K562 (cell line): Measurements from ENCODE around the gene TAL1. TPM values are rescaled to one million over a fixed set of nuclear protein-coding genes. Genes with fewer than 3 reads are reported as not detected.

ENCODE experiments used
- ATAC-seq: fragments of 200-7000 bp; cut with Tn5 transposase; 3 replicates; pipeline ENCODE4 v1.9.1; 2020; ENCODE audit warnings: moderate library complexity
- BruUV-seq: library from RNA; stranded (reverse); fragments of 400-500 nt; replicated peaks from 2 replicates; lab custom pipeline; 2021; lab: Mats Ljungman, UMichigan
- CTCF ChIA-PET: fragments of 300-600 bp; formaldehyde crosslinking; extraction: SDS; loops from one replicate; lab custom pipeline; 2021; ENCODE audit warnings: low intra/inter-chr PET ratio; lab: Yijun Ruan, JAX
- POLR2A ChIA-PET: fragments of 300-600, 350-650 bp; sonication (Branson Sonifier 250); formaldehyde crosslinking; extraction: SDS; loops from one replicate; lab custom pipeline; 2021; ENCODE audit warnings: antibody characterized with exemption, inconsistent platforms; lab: Yijun Ruan, JAX
- DNase-seq, 4 experiments: peaks; one replicate each; pipeline versions ENCODE4 v3.0.0 to v3.0.0-alpha.2; 2011 to 2018; ENCODE audit warnings: low spot score in 3 of 4, mixed read lengths in 3 of 4; ENCODE audit errors: extremely low read depth in 1 of 4
- FAIRE-seq: peaks from 2 replicates; lab custom pipeline; 2011; peaks lifted over from hg19 to GRCh38; lab: Jason Lieb, UNC
- H2AFZ ChIP-seq: 2 replicates; pipeline ENCODE4 v1.6.0; 2011; ENCODE audit warnings: low read depth, low read length, control low read depth, inconsistent platforms
- H3K27ac ChIP-seq: fragments of 200-600 bp; 3 replicates; pipeline ENCODE4 v1.8.0; 2011; ENCODE audit warnings: low read depth, mild to moderate bottlenecking, control low read depth, inconsistent platforms, low read length, moderate library complexity, mixed read lengths; ENCODE audit errors: extremely low read depth
- H3K27me3 ChIP-seq, 2 experiments: fragments of 300-600 bp in 1 of 2; 2 replicates in 1 of 2; 3 replicates in 1 of 2; pipeline versions ENCODE4 v1.6.0 to v1.8.0; 2011; ENCODE audit warnings: inconsistent platforms in 2 of 2, low read length in 2 of 2, mild to moderate bottlenecking in 1 of 2, mixed read lengths in 1 of 2, moderate library complexity in 1 of 2; ENCODE audit not compliant: control insufficient read depth in 2 of 2, insufficient read depth in 2 of 2
- H3K36me3 ChIP-seq: fragments of 300-600 bp; 3 replicates; pipeline ENCODE4 v1.8.0; 2011; ENCODE audit warnings: mild to moderate bottlenecking, low read length, inconsistent platforms; ENCODE audit not compliant: control insufficient read depth, insufficient read depth
- H3K4me1 ChIP-seq, 2 experiments: fragments of 200-600 bp in 1 of 2; replicated peaks in 1 of 2; 2 replicates in 1 of 2; 3 replicates in 1 of 2; pipeline versions ENCODE4 v1.5.1 to v1.8.0; 2011; ENCODE audit warnings: inconsistent platforms in 2 of 2, low read length in 2 of 2, mild to moderate bottlenecking in 1 of 2, mixed read lengths in 1 of 2, moderate library complexity in 1 of 2; ENCODE audit not compliant: control insufficient read depth in 2 of 2, insufficient read depth in 2 of 2
- H3K4me2 ChIP-seq: 2 replicates; pipeline ENCODE4 v1.6.1; 2011; ENCODE audit warnings: low read length, control low read depth, inconsistent platforms, mixed read lengths; ENCODE audit not compliant: insufficient read depth
- H3K4me3 ChIP-seq: fragments of 200-600 bp; sonication (generic), shearing (Covaris generic); 2 replicates; pipeline ENCODE4 v1.5.1; 2016; ENCODE audit warnings: control low read depth, inconsistent platforms
- H3K79me2 ChIP-seq: fragments of 200-600 bp; 3 replicates; pipeline ENCODE4 v1.8.0; 2011; ENCODE audit warnings: low read length, inconsistent platforms; ENCODE audit not compliant: control insufficient read depth, insufficient read depth
- H3K9ac ChIP-seq, 2 experiments: 2 replicates each; pipeline versions ENCODE4 v1.6.0 to v1.6.1; 2011; ENCODE audit warnings: low read depth in 2 of 2, low read length in 2 of 2, control low read depth in 1 of 2, inconsistent platforms in 1 of 2, mild to moderate bottlenecking in 1 of 2, mixed read lengths in 1 of 2; ENCODE audit not compliant: insufficient read depth in 1 of 2
- H3K9me1 ChIP-seq: one replicate; pipeline ENCODE4 v1.6.0; 2011; ENCODE audit warnings: inconsistent platforms, mild to moderate bottlenecking, low read length, moderate library complexity; ENCODE audit not compliant: control insufficient read depth, insufficient read depth
- H3K9me3 ChIP-seq: replicated peaks from 2 replicates; pipeline ENCODE4 v1.5.1; 2011; ENCODE audit warnings: low read depth, low read length, inconsistent platforms; ENCODE audit not compliant: control insufficient read depth, insufficient read depth
- H4K20me1 ChIP-seq: replicated peaks from 2 replicates; pipeline ENCODE4 v1.6.1; 2011; ENCODE audit warnings: low read length, inconsistent platforms, mixed read lengths; ENCODE audit not compliant: control insufficient read depth, insufficient read depth
- OTX1 ChIP-seq: fragments of 450-650 bp; formaldehyde crosslinking; IDR thresholded peaks from 2 replicates; pipeline ENCODE4 v1.4.0; 2022; ENCODE audit warnings: mild to moderate bottlenecking
- RFX5 ChIP-seq: IDR thresholded peaks from 2 replicates; pipeline ENCODE4 v1.6.1; 2011; ENCODE audit warnings: low read depth, mild to moderate bottlenecking, improper control_type of control experiment, low read length
- ZNF24 ChIP-seq: fragments of 450-650 bp; IDR thresholded peaks from 2 replicates; pipeline ENCODE4 v1.6.1; 2016
- WGBS: fragments of 100-300 bp; shearing (Covaris generic); methylation state at CpG from one replicate; pipeline ENCODE4 v1.1.6; 2016; ENCODE audit warnings: low coverage, mixed read lengths; ENCODE audit not compliant: insufficient coverage; ENCODE audit errors: missing lambda C conversion rate; 5-methylcytosine and 5-hydroxymethylcytosine counted together
- in situ Hi-C: fragments of 300-500 bp; cut with MboI; formaldehyde crosslinking; loops from 4 replicates; pipeline ENCODE4 v1.15.0; 2018; ENCODE audit warnings: inconsistent platforms, mixed read lengths
- intact Hi-C: fragments of 100-400 bp; cut with micrococcal nuclease; formaldehyde crosslinking; loops from 2 replicates; pipeline ENCODE4 v1.14.2; 2022
- polyA plus RNA-seq, 8 experiments: library from polyadenylated mRNA; depleted of rRNA in 4 of 8; stranded (reverse) in 5 of 8; unstranded in 3 of 8; fragments of >200 nt; fragmentation: Nextera tagmentation in 2 of 8; fragmentation: Illumina TruSeq in 1 of 8; extraction: Ambion mirVana in 2 of 8; extraction: Trizol in 1 of 8; gene quantifications; 2 replicates each; pipeline versions ENCODE4 v1.2.1 to v1.2.3, GENCODE V29; 2011 to 2014; ENCODE audit warnings: inconsistent platforms in 1 of 8, missing spikeins in 1 of 8
- total RNA-seq, 7 experiments: library from RNA; depleted of rRNA in 6 of 7; stranded (reverse); fragments of >200 nt in 6 of 7; fragmentation: Illumina TruSeq in 2 of 7; extraction: Trizol in 2 of 7; gene quantifications; 2 replicates each; pipeline versions ENCODE4 v1.2.1 to v1.2.3, GENCODE V29; 2011 to 2021; ENCODE audit warnings: low replicate concordance in 1 of 7
- TF ChIP-seq, protein P1 (sequence below): fragments of 450-650 bp; formaldehyde crosslinking; IDR thresholded peaks from 2 replicates; pipeline ENCODE4 v1.4.0; 2022; ENCODE audit warnings: missing genetic modification characterization
- TF ChIP-seq, protein P2 (sequence below): fragments of 450-650 bp; formaldehyde crosslinking; IDR thresholded peaks from 2 replicates; pipeline ENCODE4 v1.4.0; 2020; ENCODE audit warnings: mild to moderate bottlenecking, moderate library complexity
- TF ChIP-seq, protein P3 (sequence below): fragments of 450-650 bp; formaldehyde crosslinking; conservative IDR thresholded peaks from 2 replicates; pipeline ENCODE4 v1.4.0; 2022; ENCODE audit warnings: mild to moderate bottlenecking, missing genetic modification characterization

Gene TAL1
- total and polyA plus RNA-seq, 9 of the 15 experiments (the other 6 are each of a cell fraction or from before 2014, with no cell fraction given): 18.5 to 106 (median 59.7) TPM

DNA sequence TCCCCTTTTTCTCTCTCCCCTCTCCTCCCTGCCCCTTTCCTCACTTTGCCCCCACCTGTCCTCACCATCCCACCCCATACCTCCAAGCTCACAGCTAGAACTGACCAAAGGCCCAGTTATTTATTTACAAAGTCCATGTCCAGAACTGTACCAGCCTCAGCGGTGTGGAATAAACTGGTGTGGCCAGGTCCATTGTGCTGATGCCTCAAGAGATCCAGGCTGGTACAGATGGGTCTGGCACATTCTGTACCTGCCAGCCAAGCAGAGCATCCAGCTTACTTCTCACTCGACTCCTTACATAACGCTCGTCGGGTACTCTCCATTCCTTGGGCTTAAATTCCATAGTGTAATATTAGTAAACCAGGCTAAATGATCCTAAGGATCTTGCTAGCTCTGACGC is 54.0 kb downstream of the TAL1 start:
- Histone ChIP-seq H3K9me3 (no peaks in the 10 kb centered on the region), H2AFZ (peak overlapping the region; percentile 77; the same call in 1 of the 2 replicates), H3K27me3 (peaks cover 4 to 5% of the 10 kb centered on the region in 2 experiments; a peak in 3 of 5 replicates), H3K4me2 (peak overlapping the region; percentile 86; the same call in 1 of the 2 replicates), H3K4me3 (no peak overlapping the region), H3K9me1 (no peaks in the 10 kb centered on the region), H4K20me1 (no peaks in the 10 kb centered on the region), H3K9ac (no peak overlapping the region), H3K36me3 (no peaks in the 10 kb centered on the region), H3K4me1 (peaks cover 39 to 44% of the 10 kb centered on the region in 2 experiments), H3K79me2 (peaks cover 8% of the 10 kb centered on the region; the same call in 2 of the 3 replicates), H3K27ac (no peak overlapping the region)
- no TSS peak for BruUV-seq
- intact Hi-C loops: loop anchor here (5.0 to 10.0 kb wide), 4 partner anchors 73 to 534 kb away; no protein-coding TSS in a partner anchor
- ChIA-PET CTCF (interaction anchor here (2.0 to 3.2 kb wide), 2 partner anchors 227 to 245 kb away, joined by 4 to 23 read pairs; no protein-coding TSS in a partner anchor), POLR2A (interaction anchor here (1.1 to 7.1 kb wide), 6 partner anchors 16 to 102 kb away, joined by 3 to 65 read pairs (median 6); no protein-coding TSS in a partner anchor)
- 47% methylated on average over 6 of the region's 6 CpGs for WGBS
- TF ChIP-seq RFX5: no peak
- ATAC-seq: no peak
- no peak for DNase-seq
- in situ Hi-C loops: loop anchor here (10.0 kb wide), 1 partner anchor 247 kb away; no protein-coding TSS in a partner anchor
- no peak for FAIRE-seq

DNA sequence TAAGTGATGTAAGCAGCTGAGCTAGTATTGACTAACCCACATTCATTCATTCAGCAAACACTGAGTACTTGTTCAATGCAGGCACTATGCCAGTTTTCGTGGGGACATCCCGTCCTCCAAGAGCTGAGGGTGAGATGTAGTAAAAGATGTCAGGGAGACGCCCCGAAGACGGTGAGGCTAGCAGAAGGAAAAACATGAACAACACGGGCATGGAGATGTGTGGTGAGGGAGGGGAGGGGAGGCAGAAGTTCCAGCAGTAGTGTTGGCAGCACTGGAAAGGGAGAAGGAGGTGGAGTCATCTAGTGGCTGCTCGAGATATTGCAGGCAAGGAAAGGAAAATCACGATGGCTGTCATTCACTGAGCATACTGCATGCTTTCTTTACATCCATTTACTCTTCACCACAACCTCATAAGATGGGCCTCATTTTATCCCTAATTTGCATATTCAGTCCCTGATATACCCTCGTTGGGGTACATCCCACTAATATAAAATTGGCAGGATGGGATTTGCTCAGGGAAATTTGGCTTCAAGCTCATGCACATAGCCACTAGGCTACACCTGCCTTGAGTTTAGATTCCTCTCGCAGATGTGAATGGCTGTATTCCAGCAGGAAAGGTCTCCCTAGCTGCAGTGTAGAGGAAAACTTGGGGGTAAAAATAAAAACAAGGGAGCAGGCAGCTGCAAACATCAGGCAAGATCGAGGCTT is 56.6 kb downstream of the TAL1 start:
- Histone ChIP-seq H4K20me1 (no peaks in the 10 kb centered on the region), H3K79me2 (peaks cover 8% of the 10 kb centered on the region; the same call in 2 of the 3 replicates), H3K36me3 (no peaks in the 10 kb centered on the region), H3K27ac (no peak overlapping the region), H3K9me1 (no peaks in the 10 kb centered on the region), H3K9ac (no peak overlapping the region), H3K27me3 (peaks cover 4 to 5% of the 10 kb centered on the region in 2 experiments; a peak in 4 of 5 replicates), H3K4me2 (peak overlapping the region; percentile 45; the same call in 1 of the 2 replicates), H3K4me3 (no peak overlapping the region), H3K9me3 (no peaks in the 10 kb centered on the region), H2AFZ (0 out of 2 replicates have a peak overlapping the region, but pooled peaks have one; percentile 18), H3K4me1 (peaks cover 16 to 17% of the 10 kb centered on the region in 2 experiments)
- FAIRE-seq: peak; percentile 89
- POLR2A ChIA-PET: interaction anchor here (1.0 to 1.5 kb wide), 2 partner anchors 17 to 98 kb away, joined by 3 read pairs; no protein-coding TSS in a partner anchor
- DNase-seq: peak; percentile 82 to 86 (median 82)
- peak; percentile 58 for ATAC-seq
- 7% methylated on average over 11 of the region's 11 CpGs for WGBS
- intact Hi-C loops (loop anchor here (5.0 to 10.0 kb wide), 4 partner anchors 71 to 537 kb away; no protein-coding TSS in a partner anchor), in situ Hi-C loops (loop anchor here (10.0 kb wide), 1 partner anchor 249 kb away; no protein-coding TSS in a partner anchor)
- BruUV-seq: no TSS peak
- CTCF ChIA-PET: interaction anchor here (0.9 to 1.3 kb wide), 2 partner anchors 88 to 440 kb away, joined by 3 to 4 read pairs; no protein-coding TSS in a partner anchor
- TF ChIP-seq, protein P1, sequence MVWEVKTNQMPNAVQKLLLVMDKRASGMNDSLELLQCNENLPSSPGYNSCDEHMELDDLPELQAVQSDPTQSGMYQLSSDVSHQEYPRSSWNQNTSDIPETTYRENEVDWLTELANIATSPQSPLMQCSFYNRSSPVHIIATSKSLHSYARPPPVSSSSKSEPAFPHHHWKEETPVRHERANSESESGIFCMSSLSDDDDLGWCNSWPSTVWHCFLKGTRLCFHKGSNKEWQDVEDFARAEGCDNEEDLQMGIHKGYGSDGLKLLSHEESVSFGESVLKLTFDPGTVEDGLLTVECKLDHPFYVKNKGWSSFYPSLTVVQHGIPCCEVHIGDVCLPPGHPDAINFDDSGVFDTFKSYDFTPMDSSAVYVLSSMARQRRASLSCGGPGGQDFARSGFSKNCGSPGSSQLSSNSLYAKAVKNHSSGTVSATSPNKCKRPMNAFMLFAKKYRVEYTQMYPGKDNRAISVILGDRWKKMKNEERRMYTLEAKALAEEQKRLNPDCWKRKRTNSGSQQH: peak; percentile 70; the same call in 1 of the 2 replicates
- TF ChIP-seq ZNF24 (peak; percentile 82), OTX1 (CRISPR knock-in tag) (peak; percentile 86)
- TF ChIP-seq, protein P2, sequence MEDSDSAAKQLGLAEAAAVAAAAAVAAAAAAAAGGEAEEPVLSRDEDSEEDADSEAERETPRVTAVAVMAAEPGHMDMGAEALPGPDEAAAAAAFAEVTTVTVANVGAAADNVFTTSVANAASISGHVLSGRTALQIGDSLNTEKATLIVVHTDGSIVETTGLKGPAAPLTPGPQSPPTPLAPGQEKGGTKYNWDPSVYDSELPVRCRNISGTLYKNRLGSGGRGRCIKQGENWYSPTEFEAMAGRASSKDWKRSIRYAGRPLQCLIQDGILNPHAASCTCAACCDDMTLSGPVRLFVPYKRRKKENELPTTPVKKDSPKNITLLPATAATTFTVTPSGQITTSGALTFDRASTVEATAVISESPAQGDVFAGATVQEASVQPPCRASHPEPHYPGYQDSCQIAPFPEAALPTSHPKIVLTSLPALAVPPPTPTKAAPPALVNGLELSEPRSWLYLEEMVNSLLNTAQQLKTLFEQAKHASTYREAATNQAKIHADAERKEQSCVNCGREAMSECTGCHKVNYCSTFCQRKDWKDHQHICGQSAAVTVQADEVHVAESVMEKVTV: 0 out of 2 replicates have a peak, but pooled peaks have one; percentile 26
- TF ChIP-seq, protein P3, sequence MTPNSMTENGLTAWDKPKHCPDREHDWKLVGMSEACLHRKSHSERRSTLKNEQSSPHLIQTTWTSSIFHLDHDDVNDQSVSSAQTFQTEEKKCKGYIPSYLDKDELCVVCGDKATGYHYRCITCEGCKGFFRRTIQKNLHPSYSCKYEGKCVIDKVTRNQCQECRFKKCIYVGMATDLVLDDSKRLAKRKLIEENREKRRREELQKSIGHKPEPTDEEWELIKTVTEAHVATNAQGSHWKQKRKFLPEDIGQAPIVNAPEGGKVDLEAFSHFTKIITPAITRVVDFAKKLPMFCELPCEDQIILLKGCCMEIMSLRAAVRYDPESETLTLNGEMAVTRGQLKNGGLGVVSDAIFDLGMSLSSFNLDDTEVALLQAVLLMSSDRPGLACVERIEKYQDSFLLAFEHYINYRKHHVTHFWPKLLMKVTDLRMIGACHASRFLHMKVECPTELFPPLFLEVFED (CRISPR knock-in tag): peak; percentile 79
